ENCODE results near the gene LRCH1.

DNA sequence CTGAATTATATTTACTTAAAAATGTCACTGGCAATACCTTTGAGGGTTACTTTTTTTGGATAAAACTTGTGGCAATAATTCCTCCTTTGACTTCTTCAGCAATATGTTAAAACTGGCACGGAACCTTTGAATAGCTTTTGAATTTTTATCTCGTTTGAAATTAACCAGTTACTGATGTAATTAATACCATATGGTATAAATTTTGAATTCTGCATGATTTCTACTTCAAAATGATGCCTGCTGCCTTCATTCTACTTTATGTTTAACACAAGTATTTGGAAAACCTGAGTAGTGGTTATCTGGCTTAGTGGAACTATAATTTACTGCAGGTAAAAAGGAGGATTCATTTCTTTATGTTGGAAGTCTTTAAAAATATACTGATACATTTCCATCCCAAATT, 85.3 kb downstream of the LRCH1 start:
- TF ChIP-seq, protein P1, sequence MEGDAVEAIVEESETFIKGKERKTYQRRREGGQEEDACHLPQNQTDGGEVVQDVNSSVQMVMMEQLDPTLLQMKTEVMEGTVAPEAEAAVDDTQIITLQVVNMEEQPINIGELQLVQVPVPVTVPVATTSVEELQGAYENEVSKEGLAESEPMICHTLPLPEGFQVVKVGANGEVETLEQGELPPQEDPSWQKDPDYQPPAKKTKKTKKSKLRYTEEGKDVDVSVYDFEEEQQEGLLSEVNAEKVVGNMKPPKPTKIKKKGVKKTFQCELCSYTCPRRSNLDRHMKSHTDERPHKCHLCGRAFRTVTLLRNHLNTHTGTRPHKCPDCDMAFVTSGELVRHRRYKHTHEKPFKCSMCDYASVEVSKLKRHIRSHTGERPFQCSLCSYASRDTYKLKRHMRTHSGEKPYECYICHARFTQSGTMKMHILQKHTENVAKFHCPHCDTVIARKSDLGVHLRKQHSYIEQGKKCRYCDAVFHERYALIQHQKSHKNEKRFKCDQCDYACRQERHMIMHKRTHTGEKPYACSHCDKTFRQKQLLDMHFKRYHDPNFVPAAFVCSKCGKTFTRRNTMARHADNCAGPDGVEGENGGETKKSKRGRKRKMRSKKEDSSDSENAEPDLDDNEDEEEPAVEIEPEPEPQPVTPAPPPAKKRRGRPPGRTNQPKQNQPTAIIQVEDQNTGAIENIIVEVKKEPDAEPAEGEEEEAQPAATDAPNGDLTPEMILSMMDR (IDR thresholded peaks at IDR 0.05): no peak
- no peak for TF ChIP-seq POLR2A (IDR thresholded peaks at IDR 0.05)
